Trophoblast cell (in vitro differentiated cells and primary cell): ENCODE measurements around the gene CYB561A3.

Experiments
- DNase-seq, 2 donors: peaks; one replicate each; pipeline ENCODE4 v3.0.0-alpha.2; 2016
- H2AFZ ChIP-seq: 2 replicates; pipeline ENCODE4 v1.6.1; 2013; ENCODE audit warnings: low read length, moderate library complexity, mild to moderate bottlenecking; ENCODE audit not compliant: insufficient read depth, poor library complexity
- H2AK5ac ChIP-seq: 2 replicates; pipeline ENCODE4 v1.6.1; 2013; ENCODE audit warnings: mild to moderate bottlenecking, low read length
- H2BK120ac ChIP-seq: 2 replicates; pipeline ENCODE4 v1.6.1; 2013; ENCODE audit warnings: low read length, mild to moderate bottlenecking, moderate library complexity; ENCODE audit not compliant: insufficient read depth, poor library complexity
- H2BK12ac ChIP-seq: 2 replicates; pipeline ENCODE4 v1.6.1; 2013; ENCODE audit warnings: mild to moderate bottlenecking, low read length, moderate library complexity
- H2BK5ac ChIP-seq: 2 replicates; pipeline ENCODE4 v1.6.1; 2013; ENCODE audit warnings: low read length, low read depth, moderate library complexity, mild to moderate bottlenecking; ENCODE audit not compliant: poor library complexity
- H3K14ac ChIP-seq: 2 replicates; pipeline ENCODE4 v1.6.1; 2013; ENCODE audit warnings: mild to moderate bottlenecking, low read length
- H3K18ac ChIP-seq: 2 replicates; pipeline ENCODE4 v1.6.1; 2013; ENCODE audit warnings: mild to moderate bottlenecking, low read length
- H3K23ac ChIP-seq: 2 replicates; pipeline ENCODE4 v1.6.1; 2013; ENCODE audit warnings: low read length
- H3K27ac ChIP-seq: 2 replicates; pipeline ENCODE4 v1.5.1; 2013; ENCODE audit warnings: low read depth, mild to moderate bottlenecking, inconsistent platforms, low read length, moderate library complexity
- H3K27me3 ChIP-seq: 2 replicates; pipeline ENCODE4 v1.6.1; 2013; ENCODE audit warnings: inconsistent platforms, mild to moderate bottlenecking, low read length, moderate library complexity; ENCODE audit not compliant: insufficient read depth
- H3K36me3 ChIP-seq, 2 experiments: 1 replicate in 1 of 2; 2 replicates in 1 of 2; pipeline ENCODE4 v1.6.1; 2013; ENCODE audit warnings: low read length in 2 of 2, mild to moderate bottlenecking in 2 of 2, moderate library complexity in 1 of 2; ENCODE audit not compliant: insufficient read depth in 2 of 2, control insufficient read depth in 1 of 2
- H3K4ac ChIP-seq: 2 replicates; pipeline ENCODE4 v1.6.1; 2013; ENCODE audit warnings: low read depth, mild to moderate bottlenecking, low read length, moderate library complexity
- H3K4me1 ChIP-seq, 2 experiments: 1 replicate in 1 of 2; 2 replicates in 1 of 2; pipeline ENCODE4 v1.6.1; 2013; ENCODE audit warnings: low read length in 2 of 2, mild to moderate bottlenecking in 2 of 2, moderate library complexity in 1 of 2; ENCODE audit not compliant: insufficient read depth in 2 of 2, control insufficient read depth in 1 of 2
- H3K4me2 ChIP-seq: 2 replicates; pipeline ENCODE4 v1.6.1; 2013; ENCODE audit warnings: inconsistent platforms, mild to moderate bottlenecking, low read length, moderate library complexity
- H3K4me3 ChIP-seq: 2 replicates; pipeline ENCODE4 v1.5.1; 2013; ENCODE audit warnings: mild to moderate bottlenecking, low read depth, low read length, inconsistent platforms
- H3K79me1 ChIP-seq: one replicate; pipeline ENCODE4 v1.6.1; 2013; ENCODE audit warnings: low read length
- H3K79me2 ChIP-seq: 2 replicates; pipeline ENCODE4 v1.6.1; 2013; ENCODE audit warnings: low read length, mild to moderate bottlenecking; ENCODE audit not compliant: control insufficient read depth, insufficient read depth, poor library complexity
- H3K9ac ChIP-seq: 2 replicates; pipeline ENCODE4 v1.6.1; 2013; ENCODE audit warnings: mild to moderate bottlenecking, low read length
- H3K9me3 ChIP-seq: 2 replicates; pipeline ENCODE4 v1.6.1; 2013; ENCODE audit warnings: low read depth, mild to moderate bottlenecking, control low read depth, inconsistent platforms, low read length; ENCODE audit not compliant: insufficient read depth
- H4K12ac ChIP-seq: 2 replicates; pipeline ENCODE4 v1.6.1; 2013; ENCODE audit warnings: low read depth, mild to moderate bottlenecking, low read length, moderate library complexity
- H4K8ac ChIP-seq: 2 replicates; pipeline ENCODE4 v1.6.1; 2013; ENCODE audit warnings: low read depth, mild to moderate bottlenecking, low read length, moderate library complexity
- H4K91ac ChIP-seq: one replicate; pipeline ENCODE4 v1.6.1; 2013; ENCODE audit warnings: low read depth, mild to moderate bottlenecking, low read length, moderate library complexity
- whole genome bisulfite sequencing: extraction: QIAGEN DNeasy Blood & Tissue Kit; methylation state at CpG from one replicate; pipeline ENCODE4 v1.1.7; 2013; ENCODE audit warnings: missing lambda C conversion rate; ENCODE audit not compliant: insufficient read length, insufficient coverage; ENCODE audit errors: extremely low coverage; 5-methylcytosine and 5-hydroxymethylcytosine counted together

CYB561A3 gene

GRCh38 chr11:61380884-61381283 is 19.2 kb upstream of the CYB561A3 start:
- no peaks in the 10 kb centered on the region for H3K36me3 ChIP-seq
- no peak overlapping the region for H3K4me3 ChIP-seq
- no peak overlapping the region for H3K14ac ChIP-seq
- no peak overlapping the region for H4K8ac ChIP-seq
- no peak overlapping the region for H2BK5ac ChIP-seq
- H4K91ac ChIP-seq: no peak overlapping the region
- H3K9me3 ChIP-seq: peaks cover 3% of the 10 kb centered on the region
- H3K27me3 ChIP-seq: no peaks in the 10 kb centered on the region
- H3K79me2 ChIP-seq: no peaks in the 10 kb centered on the region
- WGBS: no CpG with 5 or more reads among the region's 9 CpGs
- H4K12ac ChIP-seq: no peak overlapping the region
- no peak overlapping the region for H3K23ac ChIP-seq
- no peak overlapping the region for H3K9ac ChIP-seq
- no peak overlapping the region for H3K4ac ChIP-seq
- no peak overlapping the region for H3K27ac ChIP-seq
- no peak overlapping the region for H2AFZ ChIP-seq
- H3K79me1 ChIP-seq: no peaks in the 10 kb centered on the region
- H3K4me2 ChIP-seq: no peak overlapping the region
- H2BK120ac ChIP-seq: no peak overlapping the region
- H2AK5ac ChIP-seq: no peak overlapping the region
- no peak for DNase-seq
- no peak overlapping the region for H2BK12ac ChIP-seq
- H3K4me1 ChIP-seq: peaks cover 0 to 12% of the 10 kb centered on the region in 2 experiments
- no peak overlapping the region for H3K18ac ChIP-seq

- no peak overlapping the region for H3K14ac ChIP-seq
- H4K8ac ChIP-seq: no peak overlapping the region
- H3K27ac ChIP-seq: peak overlapping the region; percentile 9
- WGBS: no CpG with 5 or more reads among the region's 5 CpGs
- no peaks in the 10 kb centered on the region for H3K79me2 ChIP-seq
- H3K4ac ChIP-seq: no peak overlapping the region
- no peak overlapping the region for H3K4me3 ChIP-seq
- H3K36me3 ChIP-seq: peaks cover 2 to 8% of the 10 kb centered on the region in 2 experiments
- no peak overlapping the region for H2AFZ ChIP-seq
- peak; percentile 69 to 96 for DNase-seq
- no peak overlapping the region for H3K9ac ChIP-seq
- no peak overlapping the region for H3K23ac ChIP-seq
- H3K18ac ChIP-seq: peak overlapping the region; percentile 5
- peaks cover 0 to 12% of the 10 kb centered on the region in 2 experiments for H3K4me1 ChIP-seq
- peak overlapping the region; percentile 3 for H2BK12ac ChIP-seq
- peak overlapping the region; percentile 4 for H2BK5ac ChIP-seq
- H3K9me3 ChIP-seq: no peaks in the 10 kb centered on the region
- H2BK120ac ChIP-seq: no peak overlapping the region
- no peak overlapping the region for H4K91ac ChIP-seq
- H4K12ac ChIP-seq: no peak overlapping the region
- no peaks in the 10 kb centered on the region for H3K79me1 ChIP-seq
- H2AK5ac ChIP-seq: no peak overlapping the region
- H3K27me3 ChIP-seq: no peaks in the 10 kb centered on the region
- no peak overlapping the region for H3K4me2 ChIP-seq
These were observed 17.1 kb upstream of the CYB561A3 start for GRCh38 chr11:61378713-61379313.

GRCh38 chr11:61377461-61378160 is 15.9 kb upstream of the CYB561A3 start:
- no peak overlapping the region for H3K4me3 ChIP-seq
- no peaks in the 10 kb centered on the region for H3K27me3 ChIP-seq
- no CpG with 5 or more reads among the region's 6 CpGs for WGBS
- peak overlapping the region; percentile 29 for H3K27ac ChIP-seq
- peak; percentile 56 to 89 for DNase-seq
- no peak overlapping the region for H4K12ac ChIP-seq
- no peak overlapping the region for H3K14ac ChIP-seq
- no peak overlapping the region for H4K91ac ChIP-seq
- H2BK12ac ChIP-seq: peak overlapping the region; percentile 63
- peaks cover 0 to 12% of the 10 kb centered on the region in 2 experiments for H3K4me1 ChIP-seq
- H2BK5ac ChIP-seq: no peak overlapping the region
- H3K9ac ChIP-seq: no peak overlapping the region
- H3K4me2 ChIP-seq: no peak overlapping the region
- H3K23ac ChIP-seq: no peak overlapping the region
- H3K36me3 ChIP-seq: peaks cover 2 to 9% of the 10 kb centered on the region in 2 experiments
- no peaks in the 10 kb centered on the region for H3K79me1 ChIP-seq
- H3K9me3 ChIP-seq: peaks cover under 1% of the 10 kb centered on the region
- no peak overlapping the region for H3K4ac ChIP-seq
- no peaks in the 10 kb centered on the region for H3K79me2 ChIP-seq
- no peak overlapping the region for H3K18ac ChIP-seq
- no peak overlapping the region for H2BK120ac ChIP-seq
- no peak overlapping the region for H2AFZ ChIP-seq
- H2AK5ac ChIP-seq: no peak overlapping the region
- H4K8ac ChIP-seq: no peak overlapping the region

GRCh38 chr11:61375761-61376108 is 14.1 kb upstream of the CYB561A3 start:
- Histone ChIP-seq H2BK5ac (no peak overlapping the region), H3K79me1 (no peaks in the 10 kb centered on the region), H3K4ac (no peak overlapping the region), H3K4me2 (no peak overlapping the region), H3K18ac (no peak overlapping the region), H2AK5ac (no peak overlapping the region), H3K9ac (no peak overlapping the region), H3K4me3 (no peak overlapping the region), H4K91ac (no peak overlapping the region), H4K8ac (no peak overlapping the region), H3K79me2 (no peaks in the 10 kb centered on the region), H3K36me3 (peaks cover 2 to 12% of the 10 kb centered on the region in 2 experiments), H2AFZ (no peak overlapping the region), H2BK120ac (no peak overlapping the region), H3K14ac (no peak overlapping the region), H3K4me1 (peaks cover 0 to 12% of the 10 kb centered on the region in 2 experiments), H3K27me3 (no peaks in the 10 kb centered on the region), H3K9me3 (peaks cover 5% of the 10 kb centered on the region), H3K23ac (no peak overlapping the region), H4K12ac (no peak overlapping the region), H2BK12ac (no peak overlapping the region), H3K27ac (no peak overlapping the region)
- no CpG with 5 or more reads among the region's 6 CpGs for WGBS
- peak; percentile 41 to 52 for DNase-seq
